GM18907 (cell line): ENCODE measurements around the gene RASA4.
"Not testable (repeated sequence)": the region's sequence is repeated elsewhere in the genome, so short reads cannot be mapped to it uniquely, and the experiment has no call there.

Source experiments
- ATAC-seq: cut with Tn5 transposase; IDR thresholded peaks from one replicate; pipeline ENCODE4 v1.9.1; 2021; ENCODE audit warnings: mild to moderate bottlenecking, moderate library complexity; ENCODE audit not compliant: unreplicated experiment

RASA4 gene

GRCh38 chr7:102616507-102617125 lies at the start of gene RASA4:
TSS of gene RASA4 (minus strand) at chr7:102616756. CDS start at chr7:102616689, 67 bp downstream.
- ATAC-seq: peak; percentile 62

- not testable (repeated sequence) for ATAC-seq
These were observed 48.2 kb upstream of the RASA4 start for GRCh38 chr7:102664765-102665164.

- not testable (repeated sequence) for ATAC-seq
These were observed 33.4 kb upstream of the RASA4 start, which contains the start of gene SPDYE2B for GRCh38 chr7:102649924-102650323. TSS of gene SPDYE2B (plus strand) at chr7:102650319. CDS start at chr7:102652349, 2,030 bp downstream.

GRCh38 chr7:102647813-102648212 lies 31.3 kb upstream of the RASA4 start:
- not testable (repeated sequence) for ATAC-seq

- ATAC-seq: not testable (repeated sequence)
These were observed 26.8 kb upstream of the RASA4 start for GRCh38 chr7:102643404-102643803.

GRCh38 chr7:102642691-102643090 lies 26.1 kb upstream of the RASA4 start, which contains the start of gene UPK3BL1:
TSS of gene UPK3BL1 (minus strand) at chr7:102642791. CDS start at chr7:102642741, 50 bp downstream.
- ATAC-seq: not testable (repeated sequence)

- ATAC-seq: peak; percentile 8
These were observed 22.3 kb upstream of the RASA4 start for GRCh38 chr7:102638848-102639247.

- ATAC-seq: not testable (repeated sequence)
These were observed 20.4 kb upstream of the RASA4 start for GRCh38 chr7:102636956-102637355.

- ATAC-seq: not testable (repeated sequence)
These were observed 18.8 kb upstream of the RASA4 start for GRCh38 chr7:102635354-102635753.

GRCh38 chr7:102634299-102634698 lies 17.7 kb upstream of the RASA4 start:
- not testable (repeated sequence) for ATAC-seq

- not testable (repeated sequence) for ATAC-seq
These were observed 14.1 kb upstream of the RASA4 start for GRCh38 chr7:102630622-102631021.

- ATAC-seq: not testable (repeated sequence)
These were observed 10.8 kb upstream of the RASA4 start for GRCh38 chr7:102627271-102627904.

- ATAC-seq: not testable (repeated sequence)
These were observed 1.6 kb upstream of the RASA4 start for GRCh38 chr7:102618122-102618521.

GRCh38 chr7:102615930-102616329 lies 626 bp downstream of the RASA4 start:
- ATAC-seq: not testable (repeated sequence)

- ATAC-seq: not testable (repeated sequence)
These were observed 1.7 kb downstream of the RASA4 start for GRCh38 chr7:102614873-102615272.

GRCh38 chr7:102614346-102614697 lies 2.2 kb downstream of the RASA4 start:
- peak; percentile 32 for ATAC-seq

GRCh38 chr7:102613575-102614345 lies 2.8 kb downstream of the RASA4 start:
- peak; percentile 63 for ATAC-seq

- not testable (repeated sequence) for ATAC-seq
These were observed 4.8 kb downstream of the RASA4 start for GRCh38 chr7:102611675-102612325.

- peak; percentile 32 for ATAC-seq
These were observed 5.4 kb downstream of the RASA4 start for GRCh38 chr7:102611013-102611674.

GRCh38 chr7:102610441-102610840 lies 6.1 kb downstream of the RASA4 start:
- ATAC-seq: not testable (repeated sequence)
